Measurements from ENCODE around the gene RPL36.

GRCh38 chr19:5706876-5707573 lies 16.9 kb downstream of the RPL36 start:
- TF ChIP-seq FOSL2 (IDR thresholded peaks at IDR 0.05) = no peak
- no peak for TF ChIP-seq FOSL2 (CRISPR knock-in tag; IDR thresholded peaks at IDR 0.05)
- no peak for TF ChIP-seq CTCF (IDR thresholded peaks at IDR 0.05)
- no peak for TF ChIP-seq MAX (IDR thresholded peaks at IDR 0.05)
- no peak for TF ChIP-seq CHD4 (IDR thresholded peaks at IDR 0.05; ENCODE audit: borderline replicate concordance)
- no peak for TF ChIP-seq POLR2A (IDR thresholded peaks at IDR 0.05; ENCODE audit: low read length)
- TF ChIP-seq CBX2 (IDR thresholded peaks at IDR 0.05; ENCODE audit: borderline replicate concordance, low read depth) = no peak
- no peak for TF ChIP-seq ELK1 (IDR thresholded peaks at IDR 0.05; ENCODE audit: low read depth, low read length)
- TF ChIP-seq ESRRA (IDR thresholded peaks at IDR 0.05; ENCODE audit: borderline replicate concordance, low read length) = no peak
